HL-60/S4 (cell line): ENCODE results near the gene PRKN.

Source experiments
- in situ Hi-C: fragments of 300-500 bp; cut with MboI; formaldehyde crosslinking; loops from 2 replicates; pipeline ENCODE4 v1.14.3; 2022; ENCODE audit warnings: low sequenced_read_pairs

Gene PRKN

GRCh38 chr6:162082520-162082919 is 645.0 kb downstream of the PRKN start:
- in situ Hi-C loops: no loop called here

DNA sequence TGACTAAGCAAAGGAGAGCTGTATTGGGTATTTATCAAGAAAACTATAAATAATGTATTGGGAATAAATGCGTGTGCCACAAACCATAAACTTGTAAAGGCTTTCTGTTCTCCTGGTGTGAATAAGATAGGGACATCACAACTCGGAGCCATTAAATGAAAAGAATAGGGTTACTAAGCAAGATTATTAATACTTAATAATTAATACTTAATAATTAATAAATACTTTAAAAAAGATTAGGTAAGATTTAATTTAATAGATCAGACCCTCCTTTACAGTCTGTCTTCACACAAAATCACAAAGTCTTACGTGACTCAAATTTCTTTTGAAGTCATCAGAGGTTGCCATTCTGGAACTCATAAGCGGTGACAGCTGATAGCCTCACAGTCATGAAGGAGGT is 648.9 kb downstream of the PRKN start:
- in situ Hi-C loops: no loop called here

DNA sequence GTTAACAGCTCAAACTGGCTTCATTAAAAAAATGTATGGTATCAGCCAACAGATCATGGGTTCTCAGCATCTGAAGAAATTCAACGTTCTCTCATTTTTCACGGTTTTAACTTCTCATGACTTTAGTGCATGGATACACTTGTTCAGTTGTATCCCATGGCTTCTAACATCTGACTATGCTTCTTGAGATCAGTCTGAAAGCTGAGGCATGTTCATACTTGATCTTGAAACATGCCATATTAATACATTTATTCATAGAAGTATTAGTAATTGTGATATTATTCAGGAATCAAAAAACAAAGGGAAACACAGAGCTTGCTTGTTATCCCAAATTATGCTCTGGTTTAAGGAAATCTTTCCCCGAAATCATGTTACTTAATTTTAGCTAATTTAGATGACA is 649.4 kb downstream of the PRKN start:
- in situ Hi-C loops: no loop called here

- in situ Hi-C loops: no loop called here
Observed at GRCh38 chr6:162076816-162077215, 650.8 kb downstream of the PRKN start.

- in situ Hi-C loops: no loop called here
Observed at GRCh38 chr6:162074641-162075275, 652.8 kb downstream of the PRKN start.

DNA sequence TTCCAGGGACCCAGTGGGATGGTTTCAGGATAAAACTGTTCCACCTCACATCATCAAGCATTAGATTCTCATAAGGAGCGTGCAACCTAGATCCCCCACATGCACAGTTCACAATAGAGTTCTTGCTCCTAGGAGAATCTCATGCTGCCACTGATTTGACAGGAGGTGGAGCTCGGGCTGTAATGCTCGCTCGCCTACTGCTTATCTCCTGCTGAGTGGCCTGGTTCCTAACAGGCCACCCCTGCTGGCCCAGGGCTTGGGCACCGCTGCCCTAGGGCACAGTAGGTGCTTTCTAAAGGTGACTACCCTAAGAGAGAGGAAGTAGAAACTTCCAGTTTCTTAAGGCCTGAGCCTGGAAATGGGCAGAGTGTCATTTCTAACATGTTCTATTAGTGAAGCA is 656.9 kb downstream of the PRKN start:
- in situ Hi-C loops: no loop called here

GRCh38 chr6:162069995-162070394 is 657.6 kb downstream of the PRKN start:
- in situ Hi-C loops: no loop called here

DNA sequence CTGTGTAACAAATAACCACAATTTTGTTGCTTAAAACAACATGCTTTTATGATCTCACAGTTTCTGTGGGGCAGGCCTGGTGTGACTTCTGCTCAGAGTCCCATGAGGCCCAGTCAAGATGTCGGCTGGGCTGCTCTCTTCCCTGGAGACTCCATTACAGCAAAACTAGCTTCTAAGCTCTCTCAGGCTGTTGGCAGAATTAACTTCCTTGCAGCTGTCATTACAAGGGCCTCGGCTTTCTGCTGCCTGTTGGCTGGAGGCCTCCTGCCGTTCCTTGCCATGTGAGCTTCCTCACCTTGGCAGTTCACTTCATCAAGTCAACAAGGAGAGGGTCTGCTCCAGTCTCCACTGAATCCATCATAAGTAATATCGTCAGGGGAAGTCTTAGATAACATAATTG is 659.2 kb downstream of the PRKN start:
- in situ Hi-C loops: no loop called here

- in situ Hi-C loops: no loop called here
Observed at GRCh38 chr6:162063666-162064065, 663.9 kb downstream of the PRKN start.

DNA sequence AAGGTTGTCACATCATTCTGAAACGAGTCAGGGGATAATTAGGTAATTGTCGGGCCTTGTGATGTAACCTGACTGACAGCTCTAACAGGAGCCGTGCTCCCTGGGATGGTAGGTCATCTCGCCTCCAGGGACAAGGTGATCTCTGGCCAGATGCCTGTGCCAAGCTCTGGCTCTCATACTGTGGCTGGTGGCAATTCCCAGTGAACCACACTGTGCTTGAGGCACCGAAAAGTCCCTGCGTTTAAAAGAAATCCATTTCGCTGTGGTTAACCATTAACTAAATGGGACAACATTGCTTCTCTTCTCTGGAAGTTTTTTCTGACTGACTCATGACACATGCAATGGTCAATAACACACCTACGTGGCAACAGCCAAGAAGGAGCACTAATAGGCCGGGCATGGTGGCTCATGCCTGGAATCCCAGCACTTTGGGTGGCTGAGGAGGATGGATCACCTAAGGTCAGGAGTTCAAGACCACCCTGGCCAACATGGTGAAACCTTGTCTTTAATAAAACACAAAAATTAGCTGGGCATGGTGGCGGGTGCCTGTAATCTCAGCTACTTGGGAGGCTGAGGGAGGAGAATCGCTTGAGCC is 669.2 kb downstream of the PRKN start:
- in situ Hi-C loops: no loop called here

- in situ Hi-C loops: no loop called here
Observed at GRCh38 chr6:162056745-162057144, 670.8 kb downstream of the PRKN start.

DNA sequence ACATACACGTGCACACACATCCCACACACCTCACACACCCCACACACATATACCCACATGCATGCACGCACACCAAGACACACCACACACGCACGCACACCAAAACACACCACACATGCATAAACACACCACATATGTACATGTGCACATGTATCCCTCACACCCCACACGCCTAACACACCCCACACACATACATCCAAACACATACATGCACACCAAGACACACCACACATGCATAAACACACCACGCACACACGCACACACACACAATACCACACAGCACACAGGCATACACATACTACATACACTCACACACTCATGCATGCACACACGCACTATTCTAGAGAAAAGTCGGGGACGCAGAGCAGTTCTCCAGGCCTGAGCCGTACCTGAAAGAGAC is 671.5 kb downstream of the PRKN start:
- in situ Hi-C loops: no loop called here

GRCh38 chr6:162055365-162055764 is 672.2 kb downstream of the PRKN start:
- in situ Hi-C loops: no loop called here

- in situ Hi-C loops: no loop called here
Observed at GRCh38 chr6:162053084-162053483, 674.5 kb downstream of the PRKN start.

DNA sequence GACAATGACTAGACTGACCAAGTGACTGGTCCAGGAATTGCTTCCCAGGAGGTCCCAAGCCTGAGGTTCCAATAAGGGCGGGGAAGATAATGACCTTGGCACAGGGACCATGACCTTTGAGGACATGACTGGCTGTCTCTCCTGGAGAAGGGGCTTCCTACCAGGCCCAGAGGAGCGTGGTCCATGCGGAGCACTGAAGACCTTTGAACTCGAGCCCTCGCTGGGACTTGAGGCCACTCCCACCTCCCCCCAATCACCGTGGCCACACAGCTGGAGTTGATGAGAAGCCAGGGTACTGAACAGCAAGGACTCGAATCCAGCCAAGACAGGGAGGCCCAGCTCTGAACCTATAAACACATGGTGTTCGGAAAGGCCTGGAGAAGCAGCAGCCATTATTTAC is 677.0 kb downstream of the PRKN start:
- in situ Hi-C loops: no loop called here

- in situ Hi-C loops: no loop called here
Observed at GRCh38 chr6:162046324-162046723, 681.2 kb downstream of the PRKN start.

- in situ Hi-C loops: no loop called here
Observed at GRCh38 chr6:162032620-162033019, 694.9 kb downstream of the PRKN start.

- in situ Hi-C loops: no loop called here
Observed at GRCh38 chr6:162029873-162030576, 697.5 kb downstream of the PRKN start.

GRCh38 chr6:162026843-162027242 is 700.7 kb downstream of the PRKN start:
- in situ Hi-C loops: no loop called here

- in situ Hi-C loops: no loop called here
Observed at GRCh38 chr6:162026031-162026430, 701.5 kb downstream of the PRKN start.

DNA sequence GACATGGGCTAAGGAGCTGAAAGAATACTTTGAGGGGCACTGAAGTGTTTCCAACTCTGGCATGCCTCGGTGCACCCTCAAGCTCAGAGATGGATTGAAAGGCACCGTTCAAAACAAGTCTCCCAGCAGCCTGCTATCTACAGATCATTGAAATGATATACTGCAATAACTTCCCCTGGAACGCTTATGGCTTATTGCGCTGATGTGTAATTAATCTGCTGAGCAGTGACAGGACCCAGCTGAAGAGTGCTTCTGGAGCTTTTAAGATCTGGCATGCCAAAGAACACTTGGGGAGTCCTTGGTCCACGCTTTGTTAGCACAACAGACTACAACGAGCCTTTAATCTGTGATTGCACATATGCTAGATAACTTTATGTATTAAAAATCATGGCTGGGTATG is 708.2 kb downstream of the PRKN start:
- in situ Hi-C loops: no loop called here

DNA sequence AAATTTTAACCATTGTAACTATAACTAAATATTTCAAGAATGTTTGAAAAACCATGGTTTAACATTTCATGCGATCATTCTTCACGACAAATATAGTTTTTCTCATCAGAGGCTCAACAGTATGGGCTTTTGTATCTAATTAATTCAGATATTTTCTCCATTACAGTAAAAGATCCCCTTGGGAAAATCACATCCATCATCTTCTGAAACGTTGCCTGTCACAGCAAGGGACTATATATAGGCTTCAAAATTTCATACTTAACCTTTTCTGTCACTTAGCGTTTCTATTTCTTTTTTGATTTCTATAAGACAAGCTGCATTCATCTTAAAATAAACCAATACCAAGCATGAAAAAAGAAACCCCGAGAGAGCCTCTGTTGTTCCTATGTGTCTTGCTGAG is 710.0 kb downstream of the PRKN start:
- in situ Hi-C loops: no loop called here
